K562 (cell line): ENCODE results near the gene DPM2.

Source experiments
- CTCF ChIP-seq, 3 experiments: IDR thresholded peaks in 2 of 3; conservative IDR thresholded peaks in 1 of 3; 2 replicates each; pipeline ENCODE4 v1.5.1; 2011 to 2012; ENCODE audit warnings: low read length in 3 of 3, mild to moderate bottlenecking in 3 of 3, control low read depth in 2 of 3, improper control_type of control experiment in 1 of 3, inconsistent platforms in 1 of 3, low read depth in 1 of 3, mixed read lengths in 1 of 3, moderate library complexity in 1 of 3; ENCODE audit not compliant: insufficient read depth in 2 of 3
- JUN ChIP-seq, 2 experiments: sonication (generic) in 1 of 2; formaldehyde crosslinking in 1 of 2; IDR thresholded peaks; 2 replicates each; pipeline versions ENCODE4 v1.6.1 to v1.8.0; 2012 to 2022; ENCODE audit warnings: borderline replicate concordance in 2 of 2, mild to moderate bottlenecking in 2 of 2, improper control_type of control experiment in 1 of 2, low read depth in 1 of 2, low read length in 1 of 2, missing genetic modification reagents in 1 of 2
- PREB ChIP-seq: sonication (generic); formaldehyde crosslinking; IDR thresholded peaks from 2 replicates; pipeline ENCODE4 v1.8.1; 2023; ENCODE audit warnings: mild to moderate bottlenecking, missing genetic modification reagents
- USF2 ChIP-seq: sonication (generic); formaldehyde crosslinking; IDR thresholded peaks from 2 replicates; pipeline ENCODE4 v1.5.0; 2020; ENCODE audit warnings: missing genetic modification reagents
- ZBTB33 ChIP-seq: sonication (generic); formaldehyde crosslinking; IDR thresholded peaks from 2 replicates; pipeline ENCODE4 v1.8.1; 2023; ENCODE audit warnings: mild to moderate bottlenecking, missing genetic modification reagents
- ZBTB40 ChIP-seq, 2 experiments: fragments of 450-650 bp in 1 of 2; sonication (generic) in 1 of 2; formaldehyde crosslinking in 1 of 2; IDR thresholded peaks; 2 replicates each; pipeline versions ENCODE4 v1.7.1 to v1.9.0; 2016 to 2022; ENCODE audit warnings: inconsistent platforms in 1 of 2, mild to moderate bottlenecking in 1 of 2, missing genetic modification reagents in 1 of 2

- TF ChIP-seq ZBTB40 (IDR thresholded peaks at IDR 0.05) (0 out of 2 replicates have a peak, but pooled peaks have one; percentile 34), ZBTB40 (CRISPR knock-in tag; IDR thresholded peaks at IDR 0.05) (no peak), ZBTB33 (CRISPR knock-in tag) (no peak), USF2 (CRISPR knock-in tag) (no peak), PREB (CRISPR knock-in tag) (no peak), CTCF (IDR thresholded peaks at IDR 0.05 in 2 of 3, conservative IDR thresholded peaks at IDR 0.05 in 1 of 3; ENCODE audit: insufficient read depth in 2 of 3, low read depth in 1 of 3, low read length in 3 of 3) (0 out of 6 replicates have a peak, but pooled peaks of 1 of the 3 experiments have one; percentile 29), JUN (IDR thresholded peaks at IDR 0.05; ENCODE audit: borderline replicate concordance, low read depth, low read length) (no peak), JUN (CRISPR knock-in tag; IDR thresholded peaks at IDR 0.05; ENCODE audit: borderline replicate concordance) (no peak)
Measured at GRCh38 chr9:127980706-127981558, 43.3 kb upstream of the DPM2 start, which contains the start of gene EEIG1.
